ENCODE data around the gene TUBB3. TPM values are rescaled to one million over a fixed set of nuclear protein-coding genes. Genes with fewer than 3 reads are reported as not detected.

TUBB3 gene
- total and polyA plus RNA-seq, 2 experiments from 2014 or later, result 4.6 to 7.5 TPM

DNA sequence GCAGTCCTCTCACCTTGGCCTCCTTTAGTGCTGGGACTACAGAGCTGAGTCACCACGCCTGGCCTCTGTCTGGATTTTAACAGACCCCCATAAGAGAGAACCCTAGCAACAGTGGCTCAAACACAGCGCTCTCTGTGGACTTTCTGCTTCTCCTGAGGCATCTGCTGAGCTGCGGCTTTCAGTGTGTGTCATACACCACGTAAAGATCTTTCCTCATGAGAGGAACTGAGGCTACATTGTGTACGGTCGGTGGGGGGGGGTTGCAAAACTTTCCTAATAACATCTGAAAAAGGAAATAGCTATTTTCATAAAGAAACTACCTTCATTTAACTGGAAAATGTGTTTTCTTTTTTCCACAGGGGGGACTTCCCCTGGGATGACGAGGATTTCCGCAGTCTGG is 58.3 kb downstream of the TUBB3 start:
- H3K27ac ChIP-seq, result no peak overlapping the region
- no peaks in the 10 kb centered on the region for H3K4me1 ChIP-seq (ENCODE audit: low read depth)
- H3K27me3 ChIP-seq, result no peaks in the 10 kb centered on the region
- TF ChIP-seq CTCF (IDR thresholded peaks at IDR 0.05; ENCODE audit: low read depth, low read length), result no peak
- peaks cover 36% of the 10 kb centered on the region for H3K36me3 ChIP-seq
- no peak overlapping the region for H3K4me3 ChIP-seq
- DNase-seq (ENCODE audit: low read depth in 1 of 2, low spot score in 1 of 2), result no peak
- H3K9me3 ChIP-seq (ENCODE audit: low read depth), result no peaks in the 10 kb centered on the region

GRCh38 chr16:89982318-89982717 is 59.2 kb downstream of the TUBB3 start:
- H3K27ac ChIP-seq, result no peak overlapping the region
- no peak for DNase-seq (ENCODE audit: low read depth in 1 of 2, low spot score in 1 of 2)
- no peaks in the 10 kb centered on the region for H3K9me3 ChIP-seq (ENCODE audit: low read depth)
- peaks cover 39% of the 10 kb centered on the region for H3K36me3 ChIP-seq
- H3K27me3 ChIP-seq, result no peaks in the 10 kb centered on the region
- no peak overlapping the region for H3K4me3 ChIP-seq
- H3K4me1 ChIP-seq (ENCODE audit: low read depth), result no peaks in the 10 kb centered on the region
- TF ChIP-seq CTCF (IDR thresholded peaks at IDR 0.05; ENCODE audit: low read depth, low read length), result no peak

- Histone ChIP-seq H3K4me1 (ENCODE audit: low read depth) (no peaks in the 10 kb centered on the region), H3K27me3 (no peaks in the 10 kb centered on the region), H3K27ac (no peak overlapping the region), H3K9me3 (ENCODE audit: low read depth) (no peaks in the 10 kb centered on the region), H3K36me3 (peaks cover 33% of the 10 kb centered on the region), H3K4me3 (no peak overlapping the region)
- no peak for DNase-seq (ENCODE audit: low read depth in 1 of 2, low spot score in 1 of 2)
- TF ChIP-seq CTCF (IDR thresholded peaks at IDR 0.05; ENCODE audit: low read depth, low read length), result no peak
Measured at GRCh38 chr16:89983536-89983935, 60.4 kb downstream of the TUBB3 start.

DNA sequence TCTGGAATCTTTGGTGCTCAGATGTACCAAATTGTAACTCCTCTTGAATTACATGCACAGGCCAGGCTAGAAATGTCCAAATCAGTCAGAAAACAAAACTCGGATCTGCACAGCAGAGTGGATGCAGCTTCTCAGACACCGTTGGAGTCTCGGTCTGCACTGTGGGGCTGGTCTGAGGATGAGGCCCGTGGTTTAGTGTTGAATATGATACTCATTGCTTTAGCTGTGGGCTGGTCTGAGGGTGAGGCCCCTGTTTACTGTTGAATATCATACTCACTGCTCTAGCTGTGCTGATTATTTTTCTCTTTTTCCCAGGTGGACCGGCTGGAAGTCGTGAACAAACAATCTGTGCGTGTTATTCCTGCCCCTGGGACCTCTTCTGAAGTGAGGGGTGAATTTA is 61.1 kb downstream of the TUBB3 start:
- Histone ChIP-seq H3K27me3 (no peaks in the 10 kb centered on the region), H3K27ac (no peak overlapping the region), H3K4me1 (ENCODE audit: low read depth) (no peaks in the 10 kb centered on the region), H3K36me3 (peaks cover 33% of the 10 kb centered on the region), H3K9me3 (ENCODE audit: low read depth) (no peaks in the 10 kb centered on the region), H3K4me3 (no peak overlapping the region)
- TF ChIP-seq CTCF (IDR thresholded peaks at IDR 0.05; ENCODE audit: low read depth, low read length), result no peak
- DNase-seq (ENCODE audit: low read depth in 1 of 2, low spot score in 1 of 2), result no peak

- Histone ChIP-seq H3K9me3 (ENCODE audit: low read depth) (no peaks in the 10 kb centered on the region), H3K36me3 (peaks cover 31% of the 10 kb centered on the region)
Measured at GRCh38 chr16:89985219-89985618, 62.1 kb downstream of the TUBB3 start.

More at GRCh38 chr16:89985219-89985618, 62.1 kb downstream of the TUBB3 start:
- H3K4me3 ChIP-seq, result no peak overlapping the region
- H3K27me3 ChIP-seq, result no peaks in the 10 kb centered on the region
- no peaks in the 10 kb centered on the region for H3K4me1 ChIP-seq (ENCODE audit: low read depth)
- no peak for TF ChIP-seq CTCF (IDR thresholded peaks at IDR 0.05; ENCODE audit: low read depth, low read length)
- DNase-seq (ENCODE audit: low read depth in 1 of 2, low spot score in 1 of 2), result no peak
- H3K27ac ChIP-seq, result no peak overlapping the region

Other genes with a start within 250 kb of the TUBB3 start
- 58.8 and 76.3 TPM in 2 replicates for gene CDK10, start 236.7 kb upstream of the TUBB3 start, total RNA-seq
- gene CDK10, start 236.7 kb upstream of the TUBB3 start, polyA plus RNA-seq, result 142 and 159 TPM in 2 replicates
- 15.5 and 25.2 TPM in 2 replicates for gene SPATA2L, start 221.6 kb upstream of the TUBB3 start, total RNA-seq
- gene SPATA2L, start 221.6 kb upstream of the TUBB3 start, polyA plus RNA-seq, result 12.3 and 17.1 TPM in 2 replicates
- 21.3 and 30.0 TPM in 2 replicates for gene VPS9D1, start 202.4 kb upstream of the TUBB3 start, total RNA-seq
- 15.4 and 22.3 TPM in 2 replicates for gene VPS9D1, start 202.4 kb upstream of the TUBB3 start, polyA plus RNA-seq
- 30.4 and 43.2 TPM in 2 replicates for gene ZNF276, start 201.8 kb upstream of the TUBB3 start, total RNA-seq
- 16.2 and 22.5 TPM in 2 replicates for gene ZNF276, start 201.8 kb upstream of the TUBB3 start, polyA plus RNA-seq
- 20.7 and 26.2 TPM in 2 replicates for gene FANCA, start 106.7 kb upstream of the TUBB3 start, total RNA-seq
- gene FANCA, start 106.7 kb upstream of the TUBB3 start, polyA plus RNA-seq, result 17.6 and 20.1 TPM in 2 replicates
- gene SPIRE2, start 94.9 kb upstream of the TUBB3 start, total RNA-seq, result 4.1 and 7.8 TPM in 2 replicates
- gene SPIRE2, start 94.9 kb upstream of the TUBB3 start, polyA plus RNA-seq, result 3.8 and 5.1 TPM in 2 replicates
- 206 and 300 TPM in 2 replicates for gene TCF25, start 49.8 kb upstream of the TUBB3 start, total RNA-seq
- gene TCF25, start 49.8 kb upstream of the TUBB3 start, polyA plus RNA-seq, result 229 and 239 TPM in 2 replicates
- gene MC1R, start 4.5 kb upstream of the TUBB3 start, total RNA-seq, result 7.2 and 7.7 TPM in 2 replicates
- 3.9 and 9.6 TPM in 2 replicates for gene MC1R, start 4.5 kb upstream of the TUBB3 start, polyA plus RNA-seq
- 92.0 and 165 TPM in 2 replicates for gene DEF8, start 25.4 kb downstream of the TUBB3 start, total RNA-seq
- gene DEF8, start 25.4 kb downstream of the TUBB3 start, polyA plus RNA-seq, result 56.3 and 67.8 TPM in 2 replicates
- 4.3 and 5.9 TPM in 2 replicates for gene DBNDD1, start 96.1 kb downstream of the TUBB3 start, total RNA-seq
- gene DBNDD1, start 96.1 kb downstream of the TUBB3 start, polyA plus RNA-seq, result 5.1 and 7.0 TPM in 2 replicates
- gene PRDM7, start 154.0 kb downstream of the TUBB3 start, total RNA-seq, result not detected in 2 replicates
- gene PRDM7, start 154.0 kb downstream of the TUBB3 start, polyA plus RNA-seq, result not detected in 2 replicates